ENCODE measurements around the gene ARID3C. TPM values are rescaled to one million over a fixed set of nuclear protein-coding genes. Genes with fewer than 3 reads are reported as not detected.

ARID3C gene
- total and polyA plus RNA-seq, 2 experiments from 2014 or later = 0.49 TPM; not detected in 1

DNA sequence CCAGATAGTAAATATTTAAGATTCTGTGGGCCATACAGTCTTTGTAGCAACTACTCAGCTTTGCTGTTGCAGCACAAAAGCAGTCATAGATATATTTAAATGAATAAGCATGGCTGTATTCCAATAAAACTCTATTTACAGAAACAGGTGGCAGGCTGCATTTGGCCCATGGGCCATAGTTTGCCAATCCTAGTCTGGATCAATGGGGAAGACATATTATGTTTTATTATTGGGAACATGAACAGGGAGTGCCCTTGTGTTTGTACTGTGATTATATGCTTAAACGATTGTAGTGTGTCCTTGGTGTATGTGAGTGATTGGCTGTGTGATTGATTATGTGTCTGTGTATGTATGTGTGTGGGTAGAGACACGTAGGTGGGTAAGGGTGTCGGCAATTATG, 45.6 kb upstream of the ARID3C start:
- no peaks in the 10 kb centered on the region for H3K79me2 ChIP-seq (replicated peaks; ENCODE audit: insufficient read depth)
- Mint-ChIP-seq H3K27ac (no peak overlapping the region), H3K4me3 (no peak overlapping the region), H3K36me3 (ENCODE audit: low read depth) (peaks cover 10% of the 10 kb centered on the region), H3K9me3 (peaks cover 9% of the 10 kb centered on the region), H3K4me1 (peaks cover 3% of the 10 kb centered on the region; the same call in 2 of the 3 replicates), H3K27me3 (ENCODE audit: insufficient read depth, low read depth, poor library complexity) (peaks cover 15% of the 10 kb centered on the region)
- ATAC-seq (no peak), DNase-seq (ENCODE audit: low spot score) (no peak)
- no peak for TF ChIP-seq ZNF331 (CRISPR knock-in tag; IDR thresholded peaks at IDR 0.05; ENCODE audit: low read depth)
- no peak for TF ChIP-seq EZH2phosphoT487 (IDR thresholded peaks at IDR 0.05; ENCODE audit: unreplicated experiment)
- TF ChIP-seq NANOG (IDR thresholded peaks at IDR 0.05; ENCODE audit: borderline replicate concordance) = no peak
- TF ChIP-seq, protein P1, sequence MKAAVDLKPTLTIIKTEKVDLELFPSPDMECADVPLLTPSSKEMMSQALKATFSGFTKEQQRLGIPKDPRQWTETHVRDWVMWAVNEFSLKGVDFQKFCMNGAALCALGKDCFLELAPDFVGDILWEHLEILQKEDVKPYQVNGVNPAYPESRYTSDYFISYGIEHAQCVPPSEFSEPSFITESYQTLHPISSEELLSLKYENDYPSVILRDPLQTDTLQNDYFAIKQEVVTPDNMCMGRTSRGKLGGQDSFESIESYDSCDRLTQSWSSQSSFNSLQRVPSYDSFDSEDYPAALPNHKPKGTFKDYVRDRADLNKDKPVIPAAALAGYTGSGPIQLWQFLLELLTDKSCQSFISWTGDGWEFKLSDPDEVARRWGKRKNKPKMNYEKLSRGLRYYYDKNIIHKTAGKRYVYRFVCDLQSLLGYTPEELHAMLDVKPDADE (IDR thresholded peaks at IDR 0.05) = no peak
- TF ChIP-seq POLR2AphosphoS5 (IDR thresholded peaks at IDR 0.05; ENCODE audit: low read depth) = no peak
- TF ChIP-seq, protein P2, sequence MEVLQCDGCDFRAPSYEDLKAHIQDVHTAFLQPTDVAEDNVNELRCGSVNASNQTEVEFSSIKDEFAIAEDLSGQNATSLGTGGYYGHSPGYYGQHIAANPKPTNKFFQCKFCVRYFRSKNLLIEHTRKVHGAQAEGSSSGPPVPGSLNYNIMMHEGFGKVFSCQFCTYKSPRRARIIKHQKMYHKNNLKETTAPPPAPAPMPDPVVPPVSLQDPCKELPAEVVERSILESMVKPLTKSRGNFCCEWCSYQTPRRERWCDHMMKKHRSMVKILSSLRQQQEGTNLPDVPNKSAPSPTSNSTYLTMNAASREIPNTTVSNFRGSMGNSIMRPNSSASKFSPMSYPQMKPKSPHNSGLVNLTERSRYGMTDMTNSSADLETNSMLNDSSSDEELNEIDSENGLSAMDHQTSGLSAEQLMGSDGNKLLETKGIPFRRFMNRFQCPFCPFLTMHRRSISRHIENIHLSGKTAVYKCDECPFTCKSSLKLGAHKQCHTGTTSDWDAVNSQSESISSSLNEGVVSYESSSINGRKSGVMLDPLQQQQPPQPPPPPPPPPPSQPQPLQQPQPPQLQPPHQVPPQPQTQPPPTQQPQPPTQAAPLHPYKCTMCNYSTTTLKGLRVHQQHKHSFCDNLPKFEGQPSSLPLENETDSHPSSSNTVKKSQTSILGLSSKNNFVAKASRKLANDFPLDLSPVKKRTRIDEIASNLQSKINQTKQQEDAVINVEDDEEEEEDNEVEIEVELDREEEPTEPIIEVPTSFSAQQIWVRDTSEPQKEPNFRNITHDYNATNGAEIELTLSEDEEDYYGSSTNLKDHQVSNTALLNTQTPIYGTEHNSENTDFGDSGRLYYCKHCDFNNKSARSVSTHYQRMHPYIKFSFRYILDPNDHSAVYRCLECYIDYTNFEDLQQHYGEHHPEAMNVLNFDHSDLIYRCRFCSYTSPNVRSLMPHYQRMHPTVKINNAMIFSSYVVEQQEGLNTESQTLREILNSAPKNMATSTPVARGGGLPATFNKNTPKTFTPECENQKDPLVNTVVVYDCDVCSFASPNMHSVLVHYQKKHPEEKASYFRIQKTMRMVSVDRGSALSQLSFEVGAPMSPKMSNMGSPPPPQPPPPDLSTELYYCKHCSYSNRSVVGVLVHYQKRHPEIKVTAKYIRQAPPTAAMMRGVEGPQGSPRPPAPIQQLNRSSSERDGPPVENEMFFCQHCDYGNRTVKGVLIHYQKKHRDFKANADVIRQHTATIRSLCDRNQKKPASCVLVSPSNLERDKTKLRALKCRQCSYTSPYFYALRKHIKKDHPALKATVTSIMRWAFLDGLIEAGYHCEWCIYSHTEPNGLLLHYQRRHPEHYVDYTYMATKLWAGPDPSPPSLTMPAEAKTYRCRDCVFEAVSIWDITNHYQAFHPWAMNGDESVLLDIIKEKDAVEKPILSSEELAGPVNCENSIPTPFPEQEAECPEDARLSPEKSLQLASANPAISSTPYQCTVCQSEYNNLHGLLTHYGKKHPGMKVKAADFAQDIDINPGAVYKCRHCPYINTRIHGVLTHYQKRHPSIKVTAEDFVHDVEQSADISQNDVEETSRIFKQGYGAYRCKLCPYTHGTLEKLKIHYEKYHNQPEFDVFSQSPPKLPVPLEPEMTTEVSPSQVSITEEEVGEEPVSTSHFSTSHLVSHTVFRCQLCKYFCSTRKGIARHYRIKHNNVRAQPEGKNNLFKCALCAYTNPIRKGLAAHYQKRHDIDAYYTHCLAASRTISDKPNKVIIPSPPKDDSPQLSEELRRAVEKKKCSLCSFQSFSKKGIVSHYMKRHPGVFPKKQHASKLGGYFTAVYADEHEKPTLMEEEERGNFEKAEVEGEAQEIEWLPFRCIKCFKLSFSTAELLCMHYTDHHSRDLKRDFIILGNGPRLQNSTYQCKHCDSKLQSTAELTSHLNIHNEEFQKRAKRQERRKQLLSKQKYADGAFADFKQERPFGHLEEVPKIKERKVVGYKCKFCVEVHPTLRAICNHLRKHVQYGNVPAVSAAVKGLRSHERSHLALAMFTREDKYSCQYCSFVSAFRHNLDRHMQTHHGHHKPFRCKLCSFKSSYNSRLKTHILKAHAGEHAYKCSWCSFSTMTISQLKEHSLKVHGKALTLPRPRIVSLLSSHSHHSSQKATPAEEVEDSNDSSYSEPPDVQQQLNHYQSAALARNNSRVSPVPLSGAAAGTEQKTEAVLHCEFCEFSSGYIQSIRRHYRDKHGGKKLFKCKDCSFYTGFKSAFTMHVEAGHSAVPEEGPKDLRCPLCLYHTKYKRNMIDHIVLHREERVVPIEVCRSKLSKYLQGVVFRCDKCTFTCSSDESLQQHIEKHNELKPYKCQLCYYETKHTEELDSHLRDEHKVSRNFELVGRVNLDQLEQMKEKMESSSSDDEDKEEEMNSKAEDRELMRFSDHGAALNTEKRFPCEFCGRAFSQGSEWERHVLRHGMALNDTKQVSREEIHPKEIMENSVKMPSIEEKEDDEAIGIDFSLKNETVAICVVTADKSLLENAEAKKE (CRISPR knock-in tag; IDR thresholded peaks at IDR 0.05) = no peak
- TF ChIP-seq, protein P3, sequence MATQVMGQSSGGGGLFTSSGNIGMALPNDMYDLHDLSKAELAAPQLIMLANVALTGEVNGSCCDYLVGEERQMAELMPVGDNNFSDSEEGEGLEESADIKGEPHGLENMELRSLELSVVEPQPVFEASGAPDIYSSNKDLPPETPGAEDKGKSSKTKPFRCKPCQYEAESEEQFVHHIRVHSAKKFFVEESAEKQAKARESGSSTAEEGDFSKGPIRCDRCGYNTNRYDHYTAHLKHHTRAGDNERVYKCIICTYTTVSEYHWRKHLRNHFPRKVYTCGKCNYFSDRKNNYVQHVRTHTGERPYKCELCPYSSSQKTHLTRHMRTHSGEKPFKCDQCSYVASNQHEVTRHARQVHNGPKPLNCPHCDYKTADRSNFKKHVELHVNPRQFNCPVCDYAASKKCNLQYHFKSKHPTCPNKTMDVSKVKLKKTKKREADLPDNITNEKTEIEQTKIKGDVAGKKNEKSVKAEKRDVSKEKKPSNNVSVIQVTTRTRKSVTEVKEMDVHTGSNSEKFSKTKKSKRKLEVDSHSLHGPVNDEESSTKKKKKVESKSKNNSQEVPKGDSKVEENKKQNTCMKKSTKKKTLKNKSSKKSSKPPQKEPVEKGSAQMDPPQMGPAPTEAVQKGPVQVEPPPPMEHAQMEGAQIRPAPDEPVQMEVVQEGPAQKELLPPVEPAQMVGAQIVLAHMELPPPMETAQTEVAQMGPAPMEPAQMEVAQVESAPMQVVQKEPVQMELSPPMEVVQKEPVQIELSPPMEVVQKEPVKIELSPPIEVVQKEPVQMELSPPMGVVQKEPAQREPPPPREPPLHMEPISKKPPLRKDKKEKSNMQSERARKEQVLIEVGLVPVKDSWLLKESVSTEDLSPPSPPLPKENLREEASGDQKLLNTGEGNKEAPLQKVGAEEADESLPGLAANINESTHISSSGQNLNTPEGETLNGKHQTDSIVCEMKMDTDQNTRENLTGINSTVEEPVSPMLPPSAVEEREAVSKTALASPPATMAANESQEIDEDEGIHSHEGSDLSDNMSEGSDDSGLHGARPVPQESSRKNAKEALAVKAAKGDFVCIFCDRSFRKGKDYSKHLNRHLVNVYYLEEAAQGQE (IDR thresholded peaks at IDR 0.05; ENCODE audit: unreplicated experiment) = no peak
- no peak for TF ChIP-seq EZH2 (IDR thresholded peaks at IDR 0.05; ENCODE audit: low read depth, unreplicated experiment)
- TF ChIP-seq ZNF114 (CRISPR knock-in tag; IDR thresholded peaks at IDR 0.05) = no peak
- no peaks in the 10 kb centered on the region for H3K9me2 ChIP-seq (ENCODE audit: insufficient read depth)
- no peak overlapping the region for H2AFZ ChIP-seq
- no peak overlapping the region for H3K4me2 ChIP-seq
- no peaks in the 10 kb centered on the region for H3K36me3 ChIP-seq (ENCODE audit: insufficient read depth)
- H3K4me3 ChIP-seq = no peak overlapping the region
- no peak overlapping the region for H3K27ac ChIP-seq (ENCODE audit: low read depth)
- no peaks in the 10 kb centered on the region for H3K27me3 ChIP-seq (ENCODE audit: insufficient read depth)
- H3F3A ChIP-seq (replicated peaks; ENCODE audit: low read depth) = no peaks in the 10 kb centered on the region
- H4K20me1 ChIP-seq (replicated peaks; ENCODE audit: insufficient read depth) = no peaks in the 10 kb centered on the region; the same call in 1 of the 2 replicates
- no peaks in the 10 kb centered on the region for H3K4me1 ChIP-seq (ENCODE audit: insufficient read depth)

Data from GM23338 (cell line).